Skeletal muscle tissue (tissue), 4 donors: ENCODE measurements around the gene RPRML. TPM values are rescaled to one million over a fixed set of nuclear protein-coding genes. Genes with fewer than 3 reads are reported as not detected.

Experiments
- H3K27ac ChIP-seq: one replicate; pipeline ENCODE4 v1.7.0; 2013; ENCODE audit warnings: mild to moderate bottlenecking, low read depth, low read length, inconsistent platforms
- H3K27me3 ChIP-seq, 3 donors: one replicate each; pipeline ENCODE4 v1.7.0; 2013; ENCODE audit warnings: low read length in 3 of 3; ENCODE audit not compliant: control insufficient read depth in 3 of 3, insufficient read depth in 3 of 3
- H3K36me3 ChIP-seq, 3 donors: one replicate each; pipeline ENCODE4 v1.7.0; 2013; ENCODE audit warnings: low read length in 3 of 3; ENCODE audit not compliant: control insufficient read depth in 3 of 3, insufficient read depth in 3 of 3
- H3K4me1 ChIP-seq, 3 donors: one replicate each; pipeline ENCODE4 v1.7.0; 2013; ENCODE audit warnings: low read length in 3 of 3, mild to moderate bottlenecking in 3 of 3; ENCODE audit not compliant: control insufficient read depth in 3 of 3, insufficient read depth in 3 of 3
- H3K4me3 ChIP-seq, 3 donors: one replicate each; pipeline ENCODE4 v1.7.0; 2013; ENCODE audit warnings: low read length in 3 of 3
- H3K9ac ChIP-seq, 3 donors: one replicate each; pipeline ENCODE4 v1.7.0; 2013; ENCODE audit warnings: low read length in 3 of 3, mild to moderate bottlenecking in 3 of 3, moderate library complexity in 2 of 3, low read depth in 1 of 3
- H3K9me3 ChIP-seq, 3 donors: one replicate each; pipeline ENCODE4 v1.7.0; 2013; ENCODE audit warnings: low read length in 3 of 3; ENCODE audit not compliant: control insufficient read depth in 3 of 3
- total RNA-seq: library from RNA; depleted of rRNA; stranded (reverse); fragments of >200 nt; gene quantifications from one replicate; pipeline ENCODE4 v1.2.3, GENCODE V29; 2014
- donor health status: Osteomylitis.

The RPRML gene
- total RNA-seq, 1 donor from 2014 or later, result not detected

GRCh38 chr17:46977750-46978488 lies 1.1 kb downstream of the RPRML start:
- H3K36me3 ChIP-seq, result no peaks in the 10 kb centered on the region
- peaks cover 14 to 17% (median 14%) of the 10 kb centered on the region in 3 donors for H3K4me1 ChIP-seq
- H3K9ac ChIP-seq, result peak overlapping the region in 1 of 3 donors; percentile 25
- no peak overlapping the region for H3K27ac ChIP-seq
- peak overlapping the region; percentile 22 to 67 (median 23) for H3K4me3 ChIP-seq
- no peaks in the 10 kb centered on the region for H3K9me3 ChIP-seq
- H3K27me3 ChIP-seq, result peaks cover 16 to 31% (median 28%) of the 10 kb centered on the region in 3 donors

- Histone ChIP-seq H3K27me3 (peaks cover 16 to 31% (median 28%) of the 10 kb centered on the region in 3 donors), H3K27ac (no peak overlapping the region), H3K9me3 (no peaks in the 10 kb centered on the region), H3K4me3 (no peak overlapping the region), H3K4me1 (peaks cover 14 to 19% (median 14%) of the 10 kb centered on the region in 3 donors), H3K36me3 (no peaks in the 10 kb centered on the region), H3K9ac (no peak overlapping the region)
Observed at GRCh38 chr17:46977348-46977747, 1.7 kb downstream of the RPRML start.

- H3K9ac ChIP-seq, result no peak overlapping the region
- H3K9me3 ChIP-seq, result no peaks in the 10 kb centered on the region
- peaks cover 14 to 21% (median 14%) of the 10 kb centered on the region in 3 donors for H3K4me1 ChIP-seq
- H3K36me3 ChIP-seq, result no peaks in the 10 kb centered on the region
- no peak overlapping the region for H3K4me3 ChIP-seq
- H3K27ac ChIP-seq, result no peak overlapping the region
- H3K27me3 ChIP-seq, result peaks cover 16 to 31% (median 28%) of the 10 kb centered on the region in 3 donors
Observed at GRCh38 chr17:46976626-46977270, 2.3 kb downstream of the RPRML start.

GRCh38 chr17:46975287-46975686 lies 3.8 kb downstream of the RPRML start:
- Histone ChIP-seq H3K36me3 (no peaks in the 10 kb centered on the region), H3K4me1 (peaks cover 14 to 21% (median 14%) of the 10 kb centered on the region in 3 donors), H3K9ac (no peak overlapping the region), H3K27ac (no peak overlapping the region), H3K9me3 (no peaks in the 10 kb centered on the region), H3K4me3 (no peak overlapping the region), H3K27me3 (peaks cover 16 to 28% (median 27%) of the 10 kb centered on the region in 3 donors)

- Histone ChIP-seq H3K27me3 (peaks cover 16 to 27% (median 23%) of the 10 kb centered on the region in 3 donors), H3K4me1 (peaks cover 10 to 17% (median 11%) of the 10 kb centered on the region in 3 donors), H3K36me3 (no peaks in the 10 kb centered on the region), H3K4me3 (no peak overlapping the region), H3K9me3 (no peaks in the 10 kb centered on the region), H3K9ac (no peak overlapping the region), H3K27ac (no peak overlapping the region)
Observed at GRCh38 chr17:46974086-46974485, 5.0 kb downstream of the RPRML start.

GRCh38 chr17:46972346-46972745 lies 6.7 kb downstream of the RPRML start:
- Histone ChIP-seq H3K9ac (no peak overlapping the region), H3K27ac (no peak overlapping the region), H3K4me3 (no peak overlapping the region), H3K4me1 (peaks cover 0 to 5% (median 0%) of the 10 kb centered on the region in 3 donors), H3K27me3 (peaks cover 4 to 10% (median 9%) of the 10 kb centered on the region in 3 donors), H3K9me3 (no peaks in the 10 kb centered on the region), H3K36me3 (peaks cover 2 to 6% (median 3%) of the 10 kb centered on the region in 3 donors)

GRCh38 chr17:46971647-46972300 lies 7.3 kb downstream of the RPRML start:
- Histone ChIP-seq H3K9ac (no peak overlapping the region), H3K27me3 (peaks cover 0 to 4% (median 3%) of the 10 kb centered on the region in 3 donors), H3K9me3 (no peaks in the 10 kb centered on the region), H3K4me3 (no peak overlapping the region), H3K36me3 (peaks cover 2 to 11% (median 3%) of the 10 kb centered on the region in 3 donors), H3K4me1 (peaks cover 0 to 5% (median 0%) of the 10 kb centered on the region in 3 donors), H3K27ac (no peak overlapping the region)

GRCh38 chr17:46968896-46969295 lies 10.2 kb downstream of the RPRML start:
- Histone ChIP-seq H3K4me1 (peaks cover 0 to 5% (median 0%) of the 10 kb centered on the region in 3 donors), H3K36me3 (peaks cover 3 to 13% (median 10%) of the 10 kb centered on the region in 3 donors), H3K9me3 (no peaks in the 10 kb centered on the region), H3K27ac (no peak overlapping the region), H3K4me3 (no peak overlapping the region), H3K9ac (no peak overlapping the region), H3K27me3 (peaks cover 0 to 4% (median 0%) of the 10 kb centered on the region in 3 donors)

- H3K27me3 ChIP-seq, result peaks cover 0 to 4% (median 0%) of the 10 kb centered on the region in 3 donors
- no peak overlapping the region for H3K4me3 ChIP-seq
- no peak overlapping the region for H3K9ac ChIP-seq
- peaks cover 0 to 5% (median 0%) of the 10 kb centered on the region in 3 donors for H3K4me1 ChIP-seq
- H3K27ac ChIP-seq, result no peak overlapping the region
- no peaks in the 10 kb centered on the region for H3K9me3 ChIP-seq
- peaks cover 3 to 13% (median 10%) of the 10 kb centered on the region in 3 donors for H3K36me3 ChIP-seq
Observed at GRCh38 chr17:46968224-46968834, 10.7 kb downstream of the RPRML start.
